ENCODE data around the gene ISX. TPM values are rescaled to one million over a fixed set of nuclear protein-coding genes. Genes with fewer than 3 reads are reported as not detected.

ISX gene
- polyA plus RNA-seq, 3 donors, result 0.16 to 0.29 (median 0.23) TPM

DNA sequence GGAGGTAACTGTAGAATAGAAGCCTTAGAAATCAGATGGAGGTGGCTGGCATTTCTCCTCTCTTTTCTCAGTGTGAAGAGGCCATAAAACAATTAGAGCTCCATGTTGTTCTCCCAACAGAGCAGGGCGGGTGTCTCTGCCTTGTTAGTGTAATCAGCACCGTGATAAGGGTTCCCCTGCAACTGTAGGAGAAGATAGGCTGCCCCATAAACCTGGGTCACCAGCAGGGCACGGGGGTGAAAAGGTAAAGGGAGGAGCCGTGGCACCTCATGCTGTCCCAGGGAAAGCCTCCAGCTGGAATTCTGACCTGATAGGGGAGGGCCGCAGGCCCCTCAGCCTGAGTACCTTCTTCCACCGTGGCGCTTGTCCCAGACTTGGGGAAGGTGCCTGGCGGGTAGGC, 68.7 kb downstream of the ISX start:
- no peak for DNase-seq (ENCODE audit: extremely low read depth in 1 of 11, low read depth in 9 of 11, low spot score in 4 of 11)

- no peak for DNase-seq (ENCODE audit: extremely low read depth in 1 of 11, low read depth in 9 of 11, low spot score in 4 of 11)
These were observed 69.2 kb downstream of the ISX start for GRCh38 chr22:35135165-35135564.

Other genes starting within 250 kb of the ISX start
- gene HMGXB4, start 191.3 kb downstream of the ISX start, polyA plus RNA-seq (ENCODE audit: insufficient read length in 3 of 3), result 10 to 100 TPM; 26.0 to 31.3 (median 28.1) TPM
- 10 to 100 TPM; 39.4 to 42.9 (median 40.7) TPM for gene TOM1, start 233.7 kb downstream of the ISX start, polyA plus RNA-seq (ENCODE audit: insufficient read length in 3 of 3)

All from renal cortex interstitium (tissue), 11 donors.